ENCODE measurements around the gene GLI2.

GLI2 gene

DNA sequence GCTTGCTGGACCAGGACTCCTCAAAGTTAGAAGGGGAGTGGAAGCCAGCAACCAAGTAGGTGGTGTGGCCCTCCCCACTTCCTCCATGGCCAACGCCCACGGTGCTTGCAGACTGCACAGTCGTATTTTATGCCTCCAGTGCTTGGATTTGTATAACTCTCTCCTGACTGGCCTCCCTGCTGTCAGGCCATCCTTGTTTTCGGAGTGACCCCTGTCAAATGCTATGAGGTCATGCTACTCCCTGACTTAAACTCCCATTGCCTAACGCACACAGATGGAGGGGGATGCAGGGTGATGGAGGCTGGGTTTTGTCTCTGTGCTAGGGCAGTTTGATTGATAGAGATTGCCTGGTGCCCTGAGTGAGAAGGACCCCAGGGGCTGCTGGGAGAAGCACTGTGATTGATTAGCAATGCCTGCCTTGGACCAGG, 36.1 kb downstream of the GLI2 start:
- DNase-seq = no peak

DNA sequence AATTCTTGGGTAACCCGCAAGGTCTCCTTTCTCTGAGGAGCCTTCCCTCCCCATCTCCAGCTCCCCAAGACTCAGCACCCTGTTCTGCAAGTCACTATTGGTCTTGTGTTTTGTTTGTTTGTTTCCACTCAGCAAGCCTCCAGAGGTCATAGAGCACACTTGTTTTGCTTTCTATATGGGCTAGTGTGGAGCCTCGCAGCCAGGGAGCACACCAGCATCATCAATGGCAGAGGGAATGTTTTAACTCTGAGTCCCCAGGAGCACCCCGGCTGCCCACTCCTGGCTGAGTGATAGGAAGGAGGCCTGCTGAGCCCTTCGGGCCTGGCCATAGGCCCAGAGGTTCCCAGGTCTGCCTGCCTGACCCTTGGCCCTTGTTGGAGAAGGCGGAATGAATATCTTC, 36.6 kb downstream of the GLI2 start:
- DNase-seq = no peak

DNA sequence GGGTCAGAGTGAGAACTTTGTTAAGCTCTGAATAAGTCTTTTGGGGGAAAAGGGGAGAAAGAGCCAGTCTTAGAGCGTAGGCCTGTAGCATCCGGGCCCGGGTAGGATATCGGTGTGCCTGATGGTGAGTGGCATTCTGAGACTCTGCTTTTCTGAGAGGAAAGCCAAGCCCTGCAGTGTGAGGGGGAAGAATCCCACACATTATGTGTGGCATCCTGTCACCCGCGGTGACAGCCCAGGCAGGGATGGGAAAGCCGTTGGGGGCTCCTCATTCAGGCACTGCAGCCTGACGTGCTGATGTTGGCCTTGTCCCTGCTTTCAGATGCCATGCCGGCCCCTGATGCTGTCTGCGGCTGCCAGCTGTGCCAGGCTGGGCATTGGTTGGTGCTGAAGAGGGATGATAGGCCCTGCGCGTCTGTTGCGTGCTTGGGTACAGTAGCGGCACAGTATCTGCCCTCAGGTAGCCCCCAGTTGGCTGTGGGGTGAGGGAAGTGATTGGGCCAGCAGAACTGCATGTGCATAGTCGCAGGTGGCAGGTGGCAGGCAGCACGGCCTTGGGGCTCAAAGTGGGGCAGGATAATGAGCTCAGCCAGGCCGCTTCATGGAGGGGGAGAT, 37.6 kb downstream of the GLI2 start:
- DNase-seq = no peak

DNA sequence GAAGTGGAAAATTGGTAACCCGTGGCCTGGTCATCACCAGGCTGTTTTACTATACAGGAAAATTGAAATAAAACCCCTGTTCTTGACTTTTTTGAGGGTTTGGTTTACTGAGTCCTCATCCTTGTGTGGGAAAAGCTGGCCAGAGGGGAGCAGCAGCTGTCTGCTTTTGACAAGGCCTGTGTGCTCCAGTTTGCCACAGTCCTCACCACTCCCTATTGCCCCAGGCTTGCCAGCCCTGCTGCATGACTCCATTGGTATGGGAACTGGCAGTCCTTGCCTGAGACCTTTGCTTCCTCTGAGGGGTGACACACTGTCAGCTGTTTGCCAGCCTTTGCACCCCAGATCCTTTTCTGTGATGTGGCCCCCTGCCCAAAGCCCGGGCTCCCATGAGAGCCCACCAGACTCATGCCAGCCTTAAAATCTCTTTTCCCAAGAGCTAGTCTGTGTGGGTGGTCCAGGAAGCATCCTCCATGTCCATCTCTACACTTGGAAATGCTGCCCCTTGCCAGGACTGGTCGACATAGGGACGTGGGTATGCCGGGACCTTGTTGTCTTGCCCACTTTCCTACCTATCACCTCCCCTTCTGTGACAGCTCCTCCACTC, 39.0 kb downstream of the GLI2 start:
- DNase-seq = no peak

DNA sequence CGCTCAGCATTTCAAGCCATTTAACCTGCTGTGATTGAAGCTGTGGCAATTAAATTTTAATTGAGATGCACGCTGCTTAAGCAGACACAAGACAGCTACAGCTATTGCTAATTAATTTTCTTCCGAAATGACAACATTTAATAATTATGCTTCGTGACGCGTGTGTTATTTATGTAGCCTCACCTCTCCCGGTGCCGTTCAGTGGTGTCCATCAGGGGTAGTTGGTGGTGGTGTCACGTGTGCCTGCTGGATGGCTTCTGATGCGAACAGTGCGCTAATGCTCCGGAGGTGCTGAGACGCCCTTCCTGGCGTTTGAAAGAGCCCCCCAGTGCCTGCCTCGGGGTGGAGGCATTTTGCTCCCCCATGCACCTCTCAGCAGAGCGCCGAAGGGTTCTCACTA, 39.5 kb downstream of the GLI2 start:
- DNase-seq = no peak

DNA sequence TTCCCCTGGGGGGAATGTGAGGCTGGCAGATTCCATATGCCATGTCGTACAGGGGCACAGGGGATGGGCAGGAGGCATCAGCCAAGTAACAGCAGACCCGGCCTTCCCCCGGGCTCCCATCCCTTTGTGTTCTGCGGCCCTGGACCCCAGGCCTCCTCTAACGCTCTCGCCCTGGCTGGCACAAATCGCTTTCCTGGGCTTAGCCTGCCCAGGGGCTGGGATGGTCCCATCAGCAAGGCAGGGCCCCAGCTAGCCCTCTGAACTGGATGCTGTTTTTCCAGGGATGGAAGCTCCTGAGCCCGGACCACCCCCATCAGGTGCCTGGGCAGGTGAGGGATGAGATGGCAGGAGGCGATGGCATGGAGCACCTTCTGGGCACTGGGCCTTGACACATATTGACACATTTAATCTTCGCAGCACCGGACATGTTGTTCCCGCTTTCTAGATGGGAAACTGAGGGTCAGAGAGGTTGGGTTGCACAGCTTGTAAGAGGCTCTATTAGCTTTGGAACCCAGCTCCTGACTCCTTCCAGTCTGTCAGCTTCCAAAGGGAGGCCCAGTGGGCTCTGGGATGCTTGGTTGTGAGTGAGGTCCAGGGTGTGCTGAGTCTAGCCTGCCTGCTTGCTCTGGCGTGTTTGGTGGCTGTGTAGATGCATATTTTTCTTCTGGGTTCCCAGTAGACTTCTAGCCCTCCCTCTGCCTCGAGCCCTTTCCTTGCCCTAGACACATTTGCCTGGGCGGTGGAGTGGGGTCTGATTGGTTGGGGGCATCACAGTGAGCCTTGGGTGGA, 40.3 kb downstream of the GLI2 start:
- no peak for DNase-seq

DNA sequence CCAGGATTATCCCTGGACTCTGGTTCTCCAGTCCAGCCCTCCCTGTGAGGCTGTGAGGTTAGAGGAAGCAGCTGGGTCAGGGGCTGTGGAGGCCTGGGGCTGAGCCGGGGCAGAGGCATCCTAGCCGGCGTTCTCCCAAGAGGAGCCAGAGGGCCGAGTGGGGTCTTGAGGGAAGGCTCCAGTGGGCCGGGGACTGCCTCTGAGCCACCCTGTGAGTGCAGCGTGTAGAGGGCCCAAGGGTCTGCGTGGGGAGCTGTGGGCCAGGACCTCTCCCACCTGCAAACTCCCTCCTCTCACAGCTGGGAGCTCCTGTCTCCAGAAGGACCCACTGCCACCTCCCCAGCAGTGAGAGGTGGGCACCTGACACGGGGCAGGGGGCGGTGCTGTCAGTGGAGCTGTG, 41.0 kb downstream of the GLI2 start:
- no peak for DNase-seq

DNA sequence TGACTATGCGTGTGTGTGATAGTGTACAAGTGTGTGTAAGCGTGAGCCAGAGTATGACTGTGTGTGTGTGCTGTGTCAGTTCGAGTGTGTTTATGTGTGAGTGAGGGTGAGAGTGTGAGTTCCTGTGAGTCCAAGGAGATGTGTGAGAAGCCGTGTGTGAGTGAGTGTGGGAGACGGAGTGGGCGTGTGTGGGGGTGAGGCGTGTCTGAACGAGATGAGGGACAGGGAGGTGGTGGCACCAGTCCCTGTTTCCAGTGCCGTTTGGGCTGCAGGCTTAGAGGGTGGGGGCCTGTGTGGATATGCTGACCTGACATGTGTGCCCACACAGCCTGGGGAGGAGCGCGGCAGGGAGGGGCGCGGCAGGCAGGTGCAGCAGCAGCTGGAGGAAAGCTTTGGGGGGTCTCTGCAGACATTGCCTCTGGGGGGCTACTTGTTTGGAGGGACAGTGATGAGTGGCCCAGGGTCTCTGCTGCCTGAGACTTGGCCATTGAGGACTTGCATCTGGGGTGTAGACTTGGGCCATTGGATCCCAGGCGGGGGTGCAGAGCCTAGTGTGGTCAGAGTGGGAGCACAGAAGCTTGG, 41.6 kb downstream of the GLI2 start:
- DNase-seq = no peak

DNA sequence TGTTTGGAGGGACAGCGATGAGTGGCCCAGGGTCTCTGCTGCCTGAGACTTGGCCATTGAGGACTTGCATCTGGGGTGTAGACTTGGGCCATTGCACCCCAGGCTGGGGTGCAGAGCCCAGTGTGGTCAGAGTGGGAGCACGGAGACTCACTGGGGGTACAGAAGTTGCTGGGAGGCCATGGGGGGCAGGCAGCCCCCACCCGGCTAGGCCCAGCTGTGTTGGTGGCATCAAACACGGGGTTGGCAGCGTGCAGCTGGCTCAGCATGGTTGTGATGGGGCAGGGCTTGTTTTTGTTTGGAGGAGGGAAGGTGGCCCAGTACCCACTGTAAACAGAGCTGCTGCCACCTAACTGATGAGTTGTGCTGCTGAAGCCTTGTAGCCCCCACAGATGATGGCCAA, 42.1 kb downstream of the GLI2 start:
- no peak for DNase-seq

DNA sequence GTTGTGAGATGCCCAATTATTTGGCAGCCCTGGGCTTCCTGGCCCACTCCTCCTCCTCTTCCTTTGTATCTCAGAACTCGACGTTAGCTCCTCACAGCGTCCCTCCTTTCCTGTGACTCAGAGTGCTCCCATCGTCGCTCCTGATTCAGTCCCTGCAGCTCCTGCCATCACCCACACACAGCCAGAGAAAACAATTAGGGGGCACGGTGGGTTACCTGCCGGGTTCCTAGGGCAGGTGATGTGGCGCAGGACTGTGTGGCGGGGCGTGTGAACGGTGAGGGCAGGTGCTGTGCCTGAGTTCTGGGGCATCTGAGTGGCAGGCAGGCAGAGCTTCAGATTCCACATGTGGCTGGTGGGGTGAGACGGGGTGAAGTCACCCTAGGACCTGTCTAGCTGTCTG, 42.6 kb downstream of the GLI2 start:
- DNase-seq = no peak

DNA sequence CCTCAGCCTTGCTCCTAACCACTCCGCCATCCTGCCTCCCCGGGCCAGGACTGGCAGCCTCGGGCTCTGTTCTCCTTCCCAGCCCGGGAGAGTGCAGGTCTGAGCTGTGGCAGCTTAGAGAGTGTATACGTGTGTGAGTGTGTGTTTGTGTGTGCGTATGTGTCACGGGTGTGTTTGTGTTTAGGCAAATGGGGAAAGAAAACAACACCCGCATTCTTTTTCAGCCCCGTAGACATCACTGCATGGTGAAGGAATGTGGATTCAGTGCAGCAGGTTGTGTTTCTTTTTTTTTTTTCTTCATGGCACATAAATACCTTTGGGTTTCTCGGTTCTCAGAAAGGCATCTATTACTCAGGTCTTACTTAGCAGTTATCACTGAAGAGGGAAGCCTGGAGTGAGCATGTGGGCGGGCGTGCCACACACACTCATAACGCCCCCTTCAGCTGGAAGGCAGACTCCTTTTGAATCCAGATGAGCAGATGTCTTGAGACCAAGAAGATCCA, 44.2 kb downstream of the GLI2 start:
- no peak for DNase-seq

DNA sequence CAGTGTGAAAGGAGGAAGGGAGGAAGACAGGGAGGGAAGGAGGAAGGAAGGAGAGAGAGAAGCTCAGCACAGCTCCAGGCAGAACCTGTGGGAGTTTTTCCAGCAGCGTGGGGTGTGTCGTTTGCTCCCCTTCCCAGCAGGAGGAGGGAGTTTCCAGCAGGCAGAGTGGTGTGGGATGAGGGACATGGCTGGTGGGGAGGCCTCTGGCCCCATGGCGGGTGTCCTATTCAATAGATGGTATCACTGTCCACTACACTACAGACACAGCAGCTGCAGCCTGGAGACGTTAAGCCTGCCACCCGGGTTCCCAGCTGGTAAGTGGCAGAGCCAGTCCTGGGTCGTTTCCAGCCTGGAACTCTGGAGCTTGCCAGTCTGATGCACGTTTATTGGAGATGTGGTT, 44.7 kb downstream of the GLI2 start:
- DNase-seq = no peak

DNA sequence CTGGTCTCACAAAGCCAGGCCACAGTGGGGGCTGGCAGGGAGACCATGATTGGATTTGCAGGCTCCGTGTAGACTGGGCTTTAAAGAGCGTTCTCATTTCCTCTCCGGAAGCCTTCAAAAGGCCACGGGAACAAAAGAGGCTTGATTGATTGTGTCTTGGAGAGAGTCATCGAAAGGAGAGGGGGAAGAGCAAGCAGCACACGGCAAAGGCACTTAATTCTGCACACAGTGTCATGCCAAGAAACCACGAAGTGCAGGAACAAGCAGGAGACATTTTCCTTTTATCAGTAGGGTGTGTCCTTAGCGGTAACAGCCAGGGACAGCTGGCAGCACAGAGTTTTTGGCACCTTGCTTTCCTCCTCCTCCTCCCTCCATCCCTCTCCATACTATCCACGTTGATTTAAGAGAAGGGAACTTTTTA, 47.7 kb downstream of the GLI2 start:
- DNase-seq = no peak

DNA sequence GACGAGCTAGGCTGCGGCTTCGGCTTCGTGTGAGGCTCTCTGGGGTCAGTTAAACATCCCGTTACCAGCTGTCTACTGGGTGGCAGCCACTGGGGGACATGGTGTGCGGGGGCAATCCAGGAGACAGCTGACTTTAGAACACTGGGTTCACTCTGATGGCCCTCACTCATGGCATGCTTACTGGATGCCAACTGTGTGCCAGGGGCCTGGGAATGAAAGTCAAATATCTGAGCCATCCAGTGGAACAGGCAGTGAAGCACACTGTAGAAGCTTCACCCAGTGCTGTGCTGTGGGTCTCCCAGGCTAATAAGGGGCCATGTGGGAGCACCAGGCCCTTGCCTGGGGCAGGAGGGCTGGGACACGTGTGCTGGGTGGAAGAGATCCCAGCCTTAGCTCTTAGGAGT, 48.3 kb downstream of the GLI2 start:
- no peak for DNase-seq
